GM12878 (cell line): Measurements from ENCODE around the gene PPT2. TPM values are rescaled to one million over a fixed set of nuclear protein-coding genes. Genes with fewer than 3 reads are reported as not detected.

ENCODE experiments used
- BACH1 ChIP-seq: fragments of 450-650 bp; IDR thresholded peaks from 2 replicates; pipeline ENCODE4 v1.6.1; 2017; ENCODE audit warnings: mild to moderate bottlenecking, borderline replicate concordance
- BCL11A ChIP-seq: IDR thresholded peaks from 2 replicates; pipeline ENCODE4 v1.6.1; 2011; ENCODE audit warnings: low read depth, low read length
- CBX3 ChIP-seq: fragments of 200-600 bp; sonication (generic); IDR thresholded peaks from 2 replicates; pipeline ENCODE4 v1.6.1; 2016; ENCODE audit warnings: low read depth, borderline replicate concordance
- CEBPB ChIP-seq, 2 experiments: fragments of 150-350 bp in 1 of 2; IDR thresholded peaks; 2 replicates each; pipeline ENCODE4 v1.6.1; 2012 to 2014; ENCODE audit warnings: low read depth in 2 of 2, low read length in 2 of 2, borderline replicate concordance in 1 of 2, inconsistent platforms in 1 of 2
- FOS ChIP-seq: IDR thresholded peaks from 3 replicates; pipeline ENCODE4 v1.6.1; 2011; ENCODE audit warnings: borderline replicate concordance; ENCODE audit not compliant: insufficient read length; ENCODE audit errors: extremely low read depth
- KAT2A ChIP-seq: conservative IDR thresholded peaks from 2 replicates; pipeline ENCODE4 v1.6.1; 2011; ENCODE audit warnings: low read depth, low read length; ENCODE audit not compliant: control insufficient read depth
- NFXL1 ChIP-seq: fragments of 450-650 bp; IDR thresholded peaks from 2 replicates; pipeline ENCODE4 v1.6.1; 2017; ENCODE audit warnings: antibody characterized with exemption, mild to moderate bottlenecking, borderline replicate concordance
- NR2C1 ChIP-seq: fragments of 450-650 bp; IDR thresholded peaks from 2 replicates; pipeline ENCODE4 v1.6.1; 2017; ENCODE audit warnings: antibody characterized with exemption, mild to moderate bottlenecking, moderate library complexity
- PAX5 ChIP-seq: IDR thresholded peaks from 2 replicates; pipeline ENCODE4 v1.6.1; 2011; ENCODE audit warnings: low read depth, low read length, borderline replicate concordance
- PML ChIP-seq: IDR thresholded peaks from 2 replicates; pipeline ENCODE4 v1.6.1; 2012; ENCODE audit warnings: low read length, inconsistent platforms
- POU2F2 ChIP-seq: IDR thresholded peaks from 3 replicates; pipeline ENCODE4 v1.6.1; 2011; ENCODE audit warnings: low read depth, mild to moderate bottlenecking, low read length, borderline replicate concordance
- RELB ChIP-seq: fragments of 450-650 bp; IDR thresholded peaks from 2 replicates; pipeline ENCODE4 v1.6.1; 2017; ENCODE audit warnings: low read depth, mild to moderate bottlenecking, moderate library complexity
- REST ChIP-seq: IDR thresholded peaks from 2 replicates; pipeline ENCODE4 v1.6.1; 2012; ENCODE audit warnings: mild to moderate bottlenecking, low read depth, low read length
- RFX5 ChIP-seq: IDR thresholded peaks from 2 replicates; pipeline ENCODE4 v1.6.1; 2011; ENCODE audit warnings: low read depth, low read length, improper control_type of control experiment
- ZBED1 ChIP-seq: IDR thresholded peaks from 2 replicates; pipeline ENCODE4 v1.6.1; 2016; ENCODE audit warnings: borderline replicate concordance
- ZNF687 ChIP-seq: fragments of 450-650 bp; IDR thresholded peaks from 2 replicates; pipeline ENCODE4 v1.6.1; 2017; ENCODE audit warnings: mild to moderate bottlenecking, moderate library complexity
- polyA plus RNA-seq, 11 experiments: library from polyadenylated mRNA; depleted of rRNA in 4 of 11; unstranded in 6 of 11; stranded (reverse) in 5 of 11; fragments of >200 nt; fragmentation: Nextera tagmentation in 4 of 11; fragmentation: Illumina TruSeq in 1 of 11; extraction: Ambion mirVana in 4 of 11; extraction: Trizol in 1 of 11; gene quantifications; 1 replicate in 1 of 11; 2 replicates in 10 of 11; pipeline versions ENCODE4 v1.2.1 to v1.2.3, GENCODE V29; 2011 to 2016; ENCODE audit warnings: inconsistent platforms in 2 of 11, missing spikeins in 2 of 11, low read depth in 1 of 11
- total RNA-seq, 4 experiments: library from RNA; depleted of rRNA in 3 of 4; stranded (reverse); fragments of >200 nt in 3 of 4; fragmentation: Illumina TruSeq in 1 of 4; extraction: Trizol in 1 of 4; gene quantifications; 2 replicates each; pipeline versions ENCODE4 v1.2.1 to v1.2.3, GENCODE V29; 2013 to 2021
- TF ChIP-seq, protein P1 (sequence below): fragments of 450-650 bp; IDR thresholded peaks from 2 replicates; pipeline ENCODE4 v1.6.1; 2016; ENCODE audit warnings: mild to moderate bottlenecking
- TF ChIP-seq, protein P2 (sequence below): fragments of 450-650 bp; IDR thresholded peaks from 2 replicates; pipeline ENCODE4 v1.6.1; 2017; ENCODE audit warnings: mild to moderate bottlenecking, low read depth, inconsistent platforms; ENCODE audit not compliant: poor library complexity, severe bottlenecking

PPT2 gene
- total and polyA plus RNA-seq, 10 of the 15 experiments (the other 5 are each of a cell fraction or from before 2014, with no cell fraction given), result 1.3 to 25.5 (median 5.5) TPM

DNA sequence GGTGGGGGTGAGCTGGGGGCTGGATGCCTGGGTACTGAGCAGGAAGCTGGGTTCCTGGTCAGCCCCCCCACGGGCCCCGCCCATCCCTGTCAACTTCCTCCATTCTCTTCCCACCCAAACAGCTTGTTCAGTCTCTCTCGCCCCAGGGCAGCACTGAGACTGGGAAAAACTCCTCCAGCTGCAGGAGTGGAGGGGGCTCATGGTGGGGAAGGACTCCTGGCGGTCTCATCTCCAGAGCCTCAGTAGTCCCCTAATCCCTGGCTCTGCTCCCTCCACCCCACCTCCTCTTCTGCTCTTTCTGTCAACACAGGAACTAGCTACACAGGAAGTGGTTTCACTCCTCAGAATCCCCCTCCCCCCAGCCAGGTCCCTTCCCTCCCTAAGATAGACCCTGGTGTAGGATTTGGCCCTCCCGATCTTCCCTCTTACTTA is 38.7 kb downstream of the PPT2 start, which contains the start of gene GPSM3 (continued):
- TF ChIP-seq RELB (peak; percentile 65; the same call in 1 of the 2 replicates), FOS (no peak), REST (no peak), BCL11A (no peak), POU2F2 (peak; percentile 58; the same call in 1 of the 3 replicates), ZBED1 (no peak), CEBPB (IDR thresholded peaks at IDR 0.05; ENCODE audit: borderline replicate concordance in 1 of 2, low read depth in 2 of 2, low read length in 2 of 2) (no peak), CBX3 (no peak), NR2C1 (peak; percentile 67), KAT2A (no peak), NFXL1 (no peak), PAX5 (0 out of 2 replicates have a peak, but pooled peaks have one; percentile 24), BACH1 (peak; percentile 30; the same call in 1 of the 2 replicates), PML (no peak), RFX5 (no peak), ZNF687 (peak; percentile 52)
- TF ChIP-seq, protein P1, sequence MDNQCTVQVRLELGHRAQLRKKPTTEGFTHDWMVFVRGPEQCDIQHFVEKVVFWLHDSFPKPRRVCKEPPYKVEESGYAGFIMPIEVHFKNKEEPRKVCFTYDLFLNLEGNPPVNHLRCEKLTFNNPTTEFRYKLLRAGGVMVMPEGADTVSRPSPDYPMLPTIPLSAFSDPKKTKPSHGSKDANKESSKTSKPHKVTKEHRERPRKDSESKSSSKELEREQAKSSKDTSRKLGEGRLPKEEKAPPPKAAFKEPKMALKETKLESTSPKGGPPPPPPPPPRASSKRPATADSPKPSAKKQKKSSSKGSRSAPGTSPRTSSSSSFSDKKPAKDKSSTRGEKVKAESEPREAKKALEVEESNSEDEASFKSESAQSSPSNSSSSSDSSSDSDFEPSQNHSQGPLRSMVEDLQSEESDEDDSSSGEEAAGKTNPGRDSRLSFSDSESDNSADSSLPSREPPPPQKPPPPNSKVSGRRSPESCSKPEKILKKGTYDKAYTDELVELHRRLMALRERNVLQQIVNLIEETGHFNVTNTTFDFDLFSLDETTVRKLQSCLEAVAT, result peak; percentile 9; the same call in 1 of the 2 replicates
- TF ChIP-seq, protein P2, sequence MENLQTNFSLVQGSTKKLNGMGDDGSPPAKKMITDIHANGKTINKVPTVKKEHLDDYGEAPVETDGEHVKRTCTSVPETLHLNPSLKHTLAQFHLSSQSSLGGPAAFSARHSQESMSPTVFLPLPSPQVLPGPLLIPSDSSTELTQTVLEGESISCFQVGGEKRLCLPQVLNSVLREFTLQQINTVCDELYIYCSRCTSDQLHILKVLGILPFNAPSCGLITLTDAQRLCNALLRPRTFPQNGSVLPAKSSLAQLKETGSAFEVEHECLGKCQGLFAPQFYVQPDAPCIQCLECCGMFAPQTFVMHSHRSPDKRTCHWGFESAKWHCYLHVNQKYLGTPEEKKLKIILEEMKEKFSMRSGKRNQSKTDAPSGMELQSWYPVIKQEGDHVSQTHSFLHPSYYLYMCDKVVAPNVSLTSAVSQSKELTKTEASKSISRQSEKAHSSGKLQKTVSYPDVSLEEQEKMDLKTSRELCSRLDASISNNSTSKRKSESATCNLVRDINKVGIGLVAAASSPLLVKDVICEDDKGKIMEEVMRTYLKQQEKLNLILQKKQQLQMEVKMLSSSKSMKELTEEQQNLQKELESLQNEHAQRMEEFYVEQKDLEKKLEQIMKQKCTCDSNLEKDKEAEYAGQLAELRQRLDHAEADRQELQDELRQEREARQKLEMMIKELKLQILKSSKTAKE, result peak; percentile 22
